GM12892 (cell line): ENCODE measurements around the gene TK2. TPM values are rescaled to one million over a fixed set of nuclear protein-coding genes. Genes with fewer than 3 reads are reported as not detected.
"Not testable (repeated sequence)": the region's sequence is repeated elsewhere in the genome, so short reads cannot be mapped to it uniquely, and the experiment has no call there.

ENCODE experiments used
- DNase-seq: peaks from one replicate; pipeline ENCODE4 v3.0.0; 2011; ENCODE audit not compliant: insufficient read length
- FAIRE-seq: peaks from 2 replicates; lab custom pipeline; 2011; peaks lifted over from hg19 to GRCh38; lab: Jason Lieb, UNC
- POLR2A ChIP-seq: IDR thresholded peaks from 2 replicates; pipeline ENCODE4 v1.6.1; 2011; ENCODE audit warnings: low read depth, low read length, control low read depth
- POLR2AphosphoS5 ChIP-seq: IDR thresholded peaks from 2 replicates; pipeline ENCODE4 v1.6.1; 2011; ENCODE audit warnings: low read depth, low read length, control low read depth
- TAF1 ChIP-seq: IDR thresholded peaks from 2 replicates; pipeline ENCODE4 v1.6.1; 2011; ENCODE audit warnings: low read depth, mild to moderate bottlenecking, control low read depth, low read length, borderline replicate concordance
- polyA plus RNA-seq: library from polyadenylated mRNA; unstranded; fragments of >200 nt; gene quantifications from one replicate; pipeline ENCODE4 v1.2.1, GENCODE V29; 2012; ENCODE audit warnings: missing spikeins, inconsistent platforms; ENCODE audit not compliant: missing spikeins

The TK2 gene
- polyA plus RNA-seq: 4.1 TPM

DNA sequence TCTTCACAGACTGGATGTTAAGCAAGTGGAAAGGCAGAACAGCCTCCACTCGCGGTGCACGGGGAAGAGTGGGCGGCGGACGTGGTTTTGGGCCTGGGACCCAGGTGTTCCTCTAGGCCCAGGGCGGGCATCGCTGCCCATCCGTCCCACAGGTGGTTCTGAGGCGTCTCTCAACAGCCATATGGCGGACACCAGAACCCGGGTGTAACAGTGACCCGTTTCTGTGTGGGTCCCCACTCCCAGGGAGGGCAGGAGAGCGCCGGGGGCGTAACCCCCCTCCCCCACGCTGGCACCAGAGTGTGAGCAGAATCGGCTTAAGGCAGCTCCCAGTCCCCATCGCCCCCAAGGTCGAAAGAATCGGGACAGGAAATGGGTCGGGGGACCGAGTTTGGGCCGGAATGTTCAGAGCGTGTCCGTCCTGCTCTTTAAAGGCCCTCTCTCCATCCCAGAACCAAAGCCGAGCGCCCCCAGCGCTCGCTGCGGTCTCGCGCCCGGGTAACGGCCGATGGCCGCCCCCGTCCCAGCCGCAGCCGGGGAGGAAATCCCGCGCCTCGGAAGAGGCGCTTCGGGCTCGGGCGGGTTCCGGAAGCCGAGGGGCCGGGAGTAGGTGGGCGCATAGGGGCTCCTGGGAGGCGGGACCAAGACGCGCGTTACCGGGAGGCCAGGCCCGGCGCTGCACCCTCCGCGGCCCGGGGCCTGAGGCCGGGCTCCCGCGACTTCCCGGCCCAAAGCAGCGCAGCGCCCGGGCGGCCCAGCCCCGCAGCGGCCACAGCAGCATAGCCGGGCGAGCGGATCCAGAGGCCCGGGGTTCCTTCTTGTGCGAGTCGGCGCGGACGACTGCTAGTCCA, at the start of gene TK2:
Gene TK2, minus strand, starts transcription at position 839 of the 848 bp plus-strand sequence. Its CDS starts 61 bp downstream, at position 778.
- peak; percentile 61 for DNase-seq
- peak; percentile 39 for TF ChIP-seq TAF1
- peak; percentile 18; the same call in 1 of the 2 replicates for TF ChIP-seq POLR2AphosphoS5
- peak; percentile 64; the same call in 1 of the 2 replicates for TF ChIP-seq POLR2A
- FAIRE-seq: peak; percentile 51

- DNase-seq: no peak
- FAIRE-seq: no peak
- TF ChIP-seq POLR2A: no peak
- TF ChIP-seq TAF1: no peak
- TF ChIP-seq POLR2AphosphoS5: no peak
Observed at GRCh38 chr16:66598111-66598510, 48.2 kb upstream of the TK2 start.

DNA sequence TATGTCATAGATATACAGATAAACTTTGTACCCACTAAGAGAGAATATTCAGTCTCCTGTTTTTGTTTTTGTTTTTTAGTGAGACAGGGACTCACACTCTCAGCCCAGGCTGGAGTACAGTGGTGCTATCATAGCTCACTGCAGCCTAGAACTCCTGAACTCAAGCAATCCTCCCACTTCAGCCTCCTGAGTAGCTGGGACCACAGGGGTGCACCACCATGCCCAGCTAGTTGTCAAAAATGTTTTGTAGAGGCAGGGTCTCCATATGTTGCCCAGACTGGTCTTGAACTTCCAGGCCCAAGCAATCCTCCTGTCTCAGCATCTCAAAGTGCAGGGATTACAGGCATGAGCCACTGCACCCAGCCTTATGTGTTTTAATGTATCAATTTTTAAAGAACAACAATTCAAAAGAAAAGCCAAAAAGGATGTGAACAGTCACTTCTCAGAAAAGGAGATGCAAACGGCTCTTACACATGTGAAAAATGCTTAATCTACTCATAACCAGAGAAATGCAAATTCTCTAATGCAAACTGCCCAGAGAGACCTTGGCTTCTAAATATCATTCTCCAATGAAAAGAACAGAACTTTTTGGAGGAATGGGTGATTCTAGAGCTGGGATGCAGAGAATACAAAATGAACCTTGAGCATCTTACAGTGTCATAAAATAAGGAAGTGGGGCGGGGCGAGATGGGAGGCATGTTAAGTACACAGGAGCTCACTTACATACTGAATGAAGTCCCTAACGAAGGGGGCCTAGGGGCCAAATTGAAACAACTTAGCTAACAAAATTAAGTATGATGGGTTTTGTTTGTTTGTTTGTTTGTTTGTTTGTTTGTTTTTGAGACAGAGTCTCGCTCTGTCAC, 47.3 kb upstream of the TK2 start:
- no peak for DNase-seq
- TF ChIP-seq POLR2AphosphoS5 (no peak), POLR2A (no peak), TAF1 (no peak)
- FAIRE-seq: no peak

GRCh38 chr16:66596559-66596958, 46.6 kb upstream of the TK2 start:
- not testable (repeated sequence) for DNase-seq, FAIRE-seq

DNA sequence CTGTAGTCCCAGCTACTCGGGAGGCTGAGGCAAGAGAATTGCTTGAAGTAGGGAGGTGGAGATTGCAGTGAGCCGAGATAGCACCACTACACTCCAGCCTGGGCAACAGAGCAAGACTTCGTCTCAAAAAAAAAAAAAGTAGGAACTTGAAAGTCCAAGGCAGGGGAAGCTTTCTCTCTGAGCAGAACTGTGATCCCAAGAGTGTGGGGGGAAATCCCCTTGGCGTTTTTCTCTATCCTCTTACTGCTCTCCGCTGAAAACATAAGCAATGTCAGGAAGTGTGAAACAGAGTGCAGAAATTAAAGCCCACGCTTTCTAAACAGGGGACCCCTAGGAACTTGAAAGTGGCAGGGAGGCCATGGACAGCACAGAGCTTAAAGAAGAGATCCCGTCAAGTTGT, 44.8 kb upstream of the TK2 start:
- DNase-seq (no peak), FAIRE-seq (no peak)
- TF ChIP-seq POLR2A (no peak), POLR2AphosphoS5 (no peak), TAF1 (no peak)

DNA sequence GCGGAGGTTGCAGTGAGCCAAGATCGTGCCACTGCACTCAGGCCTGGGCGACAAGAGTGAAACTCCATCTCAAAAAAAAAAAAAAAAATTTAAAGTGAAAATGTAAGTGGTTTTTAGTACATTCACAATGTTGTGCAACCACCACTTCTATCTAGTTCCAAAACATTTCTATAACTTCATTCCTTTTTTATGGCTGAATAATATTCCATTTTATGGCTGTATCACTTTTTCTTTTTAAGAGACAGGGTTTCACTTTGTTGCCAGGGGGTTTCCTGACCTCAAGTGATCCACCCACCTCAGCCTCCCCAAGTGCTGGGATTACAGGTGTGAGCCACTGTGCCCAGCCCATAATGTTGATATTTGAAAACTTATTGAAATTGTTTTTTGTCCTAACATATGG, 42.9 kb upstream of the TK2 start:
- no peak for DNase-seq
- no peak for TF ChIP-seq POLR2A
- no peak for TF ChIP-seq TAF1
- no peak for TF ChIP-seq POLR2AphosphoS5
- FAIRE-seq: no peak

DNA sequence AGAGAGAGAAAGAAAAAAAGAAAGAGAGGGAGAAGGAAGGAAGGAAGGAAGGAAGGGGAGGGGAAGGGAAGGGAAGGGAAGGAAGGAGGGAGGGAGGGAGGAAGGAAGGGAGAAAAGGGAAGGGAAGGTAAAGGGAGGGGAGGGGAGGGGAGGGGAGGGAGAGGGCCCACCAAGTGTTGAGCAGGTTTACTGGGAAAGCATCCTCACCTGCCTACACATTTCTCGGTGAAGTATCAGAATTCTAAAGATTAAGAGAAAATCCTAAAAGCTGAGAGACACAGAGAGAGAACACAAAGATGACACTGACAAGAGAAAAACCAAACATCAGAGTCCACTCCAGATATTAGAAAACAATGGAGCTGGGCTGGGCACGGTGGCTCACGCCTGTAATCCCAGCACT, 42.3 kb upstream of the TK2 start:
- DNase-seq (no peak), FAIRE-seq (no peak)
- no peak for TF ChIP-seq POLR2AphosphoS5
- TF ChIP-seq POLR2A: no peak
- TF ChIP-seq TAF1: no peak

GRCh38 chr16:66591018-66591417, 41.1 kb upstream of the TK2 start:
- TF ChIP-seq POLR2A: no peak
- TF ChIP-seq TAF1: no peak
- TF ChIP-seq POLR2AphosphoS5: no peak
- DNase-seq: no peak
- FAIRE-seq: no peak

DNA sequence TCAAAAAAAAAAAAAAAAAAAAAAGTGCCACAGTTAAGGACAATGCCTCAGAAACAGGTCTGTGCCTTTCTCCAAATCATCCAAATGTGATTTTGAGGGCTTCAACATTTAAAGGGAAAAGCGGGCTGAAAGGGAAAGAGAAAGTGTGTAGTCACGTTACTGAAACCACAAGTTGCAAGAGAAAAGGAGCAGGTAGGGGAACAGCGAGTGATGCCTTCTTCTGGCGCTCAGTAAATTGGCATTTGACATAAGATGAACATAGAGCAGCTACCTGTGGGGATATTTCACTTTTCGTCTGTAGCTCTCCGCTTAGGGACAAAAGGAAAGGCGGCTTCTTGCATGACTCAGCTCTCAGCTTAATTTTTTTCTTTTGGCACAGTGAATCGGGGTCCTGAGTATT, 40.4 kb upstream of the TK2 start:
- DNase-seq (no peak), FAIRE-seq (peak; percentile 85)
- TF ChIP-seq POLR2AphosphoS5: no peak
- no peak for TF ChIP-seq POLR2A
- no peak for TF ChIP-seq TAF1

- no peak for TF ChIP-seq POLR2AphosphoS5
- no peak for TF ChIP-seq TAF1
- TF ChIP-seq POLR2A: no peak
- FAIRE-seq (no peak), DNase-seq (peak; percentile 63)
Observed at GRCh38 chr16:66588981-66589713, 39.2 kb upstream of the TK2 start.
